SK-N-SH treated with all-trans-retinoic acid at 6 μM for 48 hours (cell line): ENCODE measurements around the gene USP35.

ENCODE experiments used
- ATAC-seq: fragments of 200-7000 bp; cut with Tn5 transposase; 3 replicates; pipeline ENCODE4 v1.9.1; 2020; ENCODE audit warnings: mild to moderate bottlenecking, moderate library complexity
- ARNTL ChIP-seq: fragments of 450-650 bp; formaldehyde crosslinking; IDR thresholded peaks from 2 replicates; pipeline ENCODE4 v1.5.0; 2020; ENCODE audit warnings: low read depth, mild to moderate bottlenecking, moderate library complexity, borderline replicate concordance
- CREB5 ChIP-seq: fragments of 250-450 bp; sonication (Bioruptor Pico); IDR thresholded peaks from 2 replicates; pipeline ENCODE4 v1.5.1; 2020; ENCODE audit warnings: low read depth, mild to moderate bottlenecking, moderate library complexity
- CSDC2 ChIP-seq: fragments of 250-450 bp; sonication (Bioruptor Pico); IDR thresholded peaks from 2 replicates; pipeline ENCODE4 v1.5.0; 2020; ENCODE audit warnings: mild to moderate bottlenecking, moderate library complexity
- CSRNP3 ChIP-seq: fragments of 250-450 bp; sonication (Bioruptor Pico); IDR thresholded peaks from 2 replicates; pipeline ENCODE4 v1.5.1; 2021; ENCODE audit warnings: mild to moderate bottlenecking, moderate library complexity
- ESRRG ChIP-seq: fragments of 250-450 bp; sonication (Bioruptor Pico); IDR thresholded peaks from 2 replicates; pipeline ENCODE4 v1.6.1; 2021; ENCODE audit warnings: mild to moderate bottlenecking
- GLIS3 ChIP-seq: fragments of 250-450 bp; sonication (Bioruptor Pico); IDR thresholded peaks from 2 replicates; pipeline ENCODE4 v1.5.0; 2020; ENCODE audit warnings: mild to moderate bottlenecking, moderate library complexity
- ISL1 ChIP-seq: fragments of 250-450 bp; sonication (Bioruptor Pico); IDR thresholded peaks from 2 replicates; pipeline ENCODE4 v2.1.2; 2022; ENCODE audit warnings: mild to moderate bottlenecking, moderate library complexity
- OSR1 ChIP-seq: fragments of 250-450 bp; sonication (Bioruptor Pico); IDR thresholded peaks from 2 replicates; pipeline ENCODE4 v1.8.0; 2022; ENCODE audit warnings: moderate library complexity, mild to moderate bottlenecking, inconsistent platforms
- PATZ1 ChIP-seq: fragments of 250-450 bp; sonication (Bioruptor Pico); IDR thresholded peaks from 2 replicates; pipeline ENCODE4 v1.8.0; 2020; ENCODE audit warnings: mild to moderate bottlenecking, moderate library complexity, borderline replicate concordance
- POU6F1 ChIP-seq: fragments of 250-450 bp; sonication (Bioruptor Pico); IDR thresholded peaks from 2 replicates; pipeline ENCODE4 v1.8.0; 2021; ENCODE audit warnings: low read depth, mild to moderate bottlenecking, moderate library complexity, borderline replicate concordance
- PPARA ChIP-seq: fragments of 250-450 bp; sonication (Bioruptor Pico); IDR thresholded peaks from 2 replicates; pipeline ENCODE4 v1.5.0; 2020; ENCODE audit warnings: mild to moderate bottlenecking, borderline replicate concordance
- RARB ChIP-seq: fragments of 250-450 bp; sonication (Bioruptor Pico); IDR thresholded peaks from 2 replicates; pipeline ENCODE4 v1.8.0; 2021; ENCODE audit warnings: mild to moderate bottlenecking, moderate library complexity
- SNAI2 ChIP-seq: fragments of 250-450 bp; sonication (Bioruptor Pico); IDR thresholded peaks from 2 replicates; pipeline ENCODE4 v1.5.0; 2020; ENCODE audit warnings: mild to moderate bottlenecking, moderate library complexity
- TCF4 ChIP-seq: fragments of 250-450 bp; sonication (Bioruptor Pico); IDR thresholded peaks from 2 replicates; pipeline ENCODE4 v1.8.0; 2021; ENCODE audit warnings: mild to moderate bottlenecking, moderate library complexity, borderline replicate concordance
- TOX ChIP-seq: fragments of 250-450 bp; sonication (Bioruptor Pico); IDR thresholded peaks from 2 replicates; pipeline ENCODE4 v1.8.0; 2021; ENCODE audit warnings: mild to moderate bottlenecking, moderate library complexity, borderline replicate concordance
- TSHZ2 ChIP-seq: fragments of 250-450 bp; sonication (Bioruptor Pico); IDR thresholded peaks from 2 replicates; pipeline ENCODE4 v1.5.0; 2020; ENCODE audit warnings: mild to moderate bottlenecking, moderate library complexity
- ZC3H10 ChIP-seq: fragments of 250-450 bp; sonication (Bioruptor Pico); IDR thresholded peaks from 2 replicates; pipeline ENCODE4 v1.5.1; 2021; ENCODE audit warnings: mild to moderate bottlenecking, moderate library complexity
- ZFP3 ChIP-seq: fragments of 250-450 bp; sonication (Bioruptor Pico); IDR thresholded peaks from 2 replicates; pipeline ENCODE4 v1.5.0; 2020; ENCODE audit warnings: mild to moderate bottlenecking, moderate library complexity
- ZFP30 ChIP-seq: fragments of 450-650 bp; formaldehyde crosslinking; IDR thresholded peaks from 2 replicates; pipeline ENCODE4 v1.5.0; 2022; ENCODE audit warnings: mild to moderate bottlenecking, moderate library complexity
- ZNF70 ChIP-seq: fragments of 450-650 bp; formaldehyde crosslinking; IDR thresholded peaks from 2 replicates; pipeline ENCODE4 v1.5.0; 2020; ENCODE audit warnings: mild to moderate bottlenecking, moderate library complexity
- ZNF8 ChIP-seq: fragments of 450-650 bp; formaldehyde crosslinking; IDR thresholded peaks from 2 replicates; pipeline ENCODE4 v1.5.0; 2020; ENCODE audit warnings: mild to moderate bottlenecking, moderate library complexity

The USP35 gene

GRCh38 chr11:78193806-78194205, 5.1 kb downstream of the USP35 start:
- ATAC-seq = no peak
- no peak for TF ChIP-seq SNAI2
- TF ChIP-seq ZNF70 (CRISPR knock-in tag) = no peak

- TF ChIP-seq PPARA (no peak), PATZ1 (no peak), ISL1 (CRISPR knock-in tag) (no peak), ZNF70 (CRISPR knock-in tag) (no peak), CREB5 (CRISPR knock-in tag) (no peak), ZFP30 (no peak), CSDC2 (no peak), TSHZ2 (CRISPR knock-in tag) (no peak), POU6F1 (CRISPR knock-in tag) (no peak), TCF4 (CRISPR knock-in tag) (no peak), CSRNP3 (CRISPR knock-in tag) (no peak), ZC3H10 (CRISPR knock-in tag) (no peak), TOX (CRISPR knock-in tag) (no peak), ARNTL (CRISPR knock-in tag) (no peak), OSR1 (CRISPR knock-in tag) (no peak), ZNF8 (no peak)
- TF ChIP-seq, all 23 proteins: peak for 0
Measured at GRCh38 chr11:78194490-78194889, 5.8 kb downstream of the USP35 start.

GRCh38 chr11:78195917-78196560, 7.3 kb downstream of the USP35 start:
- no peak for ATAC-seq
- TF ChIP-seq TCF4 (CRISPR knock-in tag) (no peak), ZNF70 (CRISPR knock-in tag) (no peak), GLIS3 (CRISPR knock-in tag) (no peak), OSR1 (CRISPR knock-in tag) (no peak), ZFP3 (CRISPR knock-in tag) (no peak), ARNTL (CRISPR knock-in tag) (no peak), PATZ1 (no peak), SNAI2 (no peak), PPARA (no peak), ESRRG (CRISPR knock-in tag) (no peak), RARB (CRISPR knock-in tag) (no peak)

More at GRCh38 chr11:78194490-78194889, 5.8 kb downstream of the USP35 start:
- ATAC-seq = no peak
